ENCODE data around the gene CES4A. TPM values are rescaled to one million over a fixed set of nuclear protein-coding genes. Genes with fewer than 3 reads are reported as not detected.
A peak's percentile ranks its signal among the peaks of the same experiment; 100 is the strongest.

CES4A gene
- total and polyA plus RNA-seq, 9 of the 15 experiments (the other 6 are each of a cell fraction or from before 2014, with no cell fraction given): 0.09 to 0.13 (median 0.11) TPM; not detected in 6

- peak overlapping the region; percentile 94 for H2AFZ ChIP-seq (ENCODE audit: low read depth, low read length)
- no peaks in the 10 kb centered on the region for H3K79me2 ChIP-seq (ENCODE audit: control insufficient read depth, insufficient read depth, low read length)
- peaks cover 4 to 19% of the 10 kb centered on the region in 2 experiments; a peak in 4 of 5 replicates for H3K4me1 ChIP-seq (replicated peaks in 1 of 2; ENCODE audit: control insufficient read depth in 2 of 2, insufficient read depth in 2 of 2, low read length in 2 of 2)
- H3K9me3 ChIP-seq (replicated peaks; ENCODE audit: control insufficient read depth, insufficient read depth, low read depth, low read length): no peaks in the 10 kb centered on the region
- H3K9ac ChIP-seq (ENCODE audit: insufficient read depth in 1 of 2, low read depth in 2 of 2, low read length in 2 of 2): peak overlapping the region; percentile 58 to 91
- ChIA-PET CTCF (ENCODE audit: low intra/inter-chr PET ratio) (interaction anchor here (0.7 to 3.0 kb wide), 5 partner anchors 37 to 140 kb away, joined by 3 to 21 read pairs (median 9); partner anchors contain the start of gene CES3), POLR2A (interaction anchor here (0.7 to 1.0 kb wide), 2 partner anchors 15 to 41 kb away, joined by 3 to 4 read pairs; no protein-coding TSS in a partner anchor)
- FAIRE-seq (no peak), ATAC-seq (no peak), DNase-seq (ENCODE audit: extremely low read depth in 1 of 4, low spot score in 3 of 4) (no peak)
- H4K20me1 ChIP-seq (replicated peaks; ENCODE audit: control insufficient read depth, insufficient read depth, low read length): no peaks in the 10 kb centered on the region; the same call in 1 of the 2 replicates
- intact Hi-C loops (cut with micrococcal nuclease) (loop anchor here (1.0 to 10.0 kb wide), 5 partner anchors 37 to 390 kb away; partner anchors contain the start of gene MATCAP1), in situ Hi-C loops (cut with MboI) (loop anchor here (5.0 kb wide), 2 partner anchors 78 to 143 kb away; partner anchors contain the start of genes FBXL8 and TRADD)
- peak overlapping the region; percentile 68 for H3K4me2 ChIP-seq (ENCODE audit: insufficient read depth, low read length)
- H3K4me3 ChIP-seq: peak overlapping the region; percentile 49
- H3K27ac ChIP-seq (ENCODE audit: extremely low read depth, low read depth, low read length): peak overlapping the region; percentile 45; the same call in 1 of the 3 replicates
- 51% methylated on average over 6 of the region's 6 CpGs for WGBS (ENCODE audit: insufficient coverage, low coverage, missing lambda C conversion rate)
- H3K9me1 ChIP-seq (ENCODE audit: control insufficient read depth, insufficient read depth, low read length): no peaks in the 10 kb centered on the region
- TF ChIP-seq CGGBP1 (CRISPR knock-in tag; IDR thresholded peaks at IDR 0.05) (no peak), ZBTB2 (IDR thresholded peaks at IDR 0.05) (no peak), SMAD1 (IDR thresholded peaks at IDR 0.05; ENCODE audit: low read depth, low read length, partially characterized antibody) (peak; percentile 30), CTBP1 (IDR thresholded peaks at IDR 0.05; ENCODE audit: borderline replicate concordance) (peak; percentile 34; the same call in 1 of the 2 replicates), TAF1 (IDR thresholded peaks at IDR 0.05; ENCODE audit: control insufficient read depth, extremely low read depth, insufficient read depth, low read length, severe bottlenecking) (no peak), SPI1 (IDR thresholded peaks at IDR 0.05; ENCODE audit: borderline replicate concordance, low read depth, low read length) (peak; percentile 48; the same call in 1 of the 2 replicates), RAD51 (IDR thresholded peaks at IDR 0.05; ENCODE audit: borderline replicate concordance, low read depth) (no peak)
- no peaks in the 10 kb centered on the region for H3K36me3 ChIP-seq (ENCODE audit: control insufficient read depth, insufficient read depth, low read length)
- no peaks in the 10 kb centered on the region for H3K27me3 ChIP-seq (ENCODE audit: control insufficient read depth in 2 of 2, insufficient read depth in 2 of 2, low read length in 2 of 2)
- no TSS peak for BruUV-seq (replicated peaks)
Measured at GRCh38 chr16:67014634-67015312, 26.4 kb downstream of the CES4A start.

All from K562 (cell line).